HG03354 (cell line): Measurements from ENCODE around the gene BLOC1S4.
"Not testable (repeated sequence)": the region's sequence is repeated elsewhere in the genome, so short reads cannot be mapped to it uniquely, and the experiment has no call there.

Experiments
- ATAC-seq: cut with Tn5 transposase; IDR thresholded peaks from one replicate; pipeline ENCODE4 v1.9.1; 2021; ENCODE audit warnings: mild to moderate bottlenecking; ENCODE audit not compliant: unreplicated experiment, poor library complexity, severe bottlenecking

Gene BLOC1S4

GRCh38 chr4:6754481-6755087 lies 38.6 kb downstream of the BLOC1S4 start:
- ATAC-seq = no peak

- ATAC-seq = no peak
Measured at GRCh38 chr4:6755088-6755753, 39.2 kb downstream of the BLOC1S4 start.

- not testable (repeated sequence) for ATAC-seq
Measured at GRCh38 chr4:6756345-6756744, 40.4 kb downstream of the BLOC1S4 start.

- ATAC-seq = no peak
Measured at GRCh38 chr4:6758728-6759127, 42.8 kb downstream of the BLOC1S4 start.

- ATAC-seq = no peak
Measured at GRCh38 chr4:6760865-6761264, 44.9 kb downstream of the BLOC1S4 start.

- no peak for ATAC-seq
Measured at GRCh38 chr4:6761649-6762615, 46.0 kb downstream of the BLOC1S4 start.

GRCh38 chr4:6763330-6763851 lies 47.4 kb downstream of the BLOC1S4 start:
- ATAC-seq = no peak

- ATAC-seq = no peak
Measured at GRCh38 chr4:6764976-6765620, 49.1 kb downstream of the BLOC1S4 start.

GRCh38 chr4:6765703-6766102 lies 49.7 kb downstream of the BLOC1S4 start:
- no peak for ATAC-seq
